ENCODE results near the gene PHF21B. TPM values are rescaled to one million over a fixed set of nuclear protein-coding genes. Genes with fewer than 3 reads are reported as not detected.
A peak's percentile ranks its signal among the peaks of the same experiment; 100 is the strongest.

The PHF21B gene
- total and polyA plus RNA-seq, 7 donors = 0.13 to 0.66 (median 0.28) TPM; not detected in 4

DNA sequence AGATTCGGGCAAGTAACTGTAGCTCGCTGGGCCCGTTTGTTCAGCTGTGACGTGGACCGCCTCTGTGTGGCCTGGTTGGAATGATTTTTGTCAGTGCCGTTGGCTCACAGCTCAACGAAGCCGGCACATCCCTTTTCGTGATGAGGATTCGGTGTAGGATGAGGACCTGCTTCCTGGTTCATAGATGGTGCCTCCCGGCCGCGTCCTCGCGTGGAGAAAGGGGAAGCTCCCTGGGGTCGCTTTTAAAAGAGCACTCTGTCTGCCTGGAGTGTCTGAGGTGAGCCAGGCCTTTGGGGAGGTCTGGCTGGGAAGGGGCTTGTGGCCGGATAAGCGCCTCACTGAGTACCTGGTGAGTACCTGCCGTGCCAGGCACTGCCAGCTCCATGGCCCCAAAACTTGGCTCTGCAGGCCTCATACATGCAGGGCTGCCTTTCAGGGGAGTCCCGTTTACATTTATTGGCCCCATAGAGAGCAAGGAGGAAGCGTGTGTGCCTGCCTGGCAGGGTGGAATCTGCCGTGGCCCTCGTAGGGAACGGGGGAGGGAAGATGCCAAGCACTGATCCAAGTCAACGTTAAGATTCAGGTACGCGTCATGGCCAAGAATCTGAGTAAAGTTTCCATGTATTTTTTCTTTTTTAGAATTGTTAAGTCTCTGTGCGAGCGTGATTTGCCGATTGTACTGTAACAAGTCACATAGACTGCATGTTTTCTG is 169.0 kb downstream of the PHF21B start:
- Histone ChIP-seq H3K4me3 (no peak overlapping the region), H3K9me3 (peaks cover 0 to 3% (median under 1%) of the 10 kb centered on the region in 4 donors), H3K4me1 (no peaks in the 10 kb centered on the region), H3K36me3 (no peaks in the 10 kb centered on the region), H3K27me3 (peaks cover 0 to 10% (median 0%) of the 10 kb centered on the region in 3 donors), H3K27ac (no peak overlapping the region)
- DNase-seq = no peak
- intact Hi-C loops (cut with DNase I) = no loop called here
- no peak for TF ChIP-seq POLR2A (IDR thresholded peaks at IDR 0.05)
- TF ChIP-seq, protein P1, sequence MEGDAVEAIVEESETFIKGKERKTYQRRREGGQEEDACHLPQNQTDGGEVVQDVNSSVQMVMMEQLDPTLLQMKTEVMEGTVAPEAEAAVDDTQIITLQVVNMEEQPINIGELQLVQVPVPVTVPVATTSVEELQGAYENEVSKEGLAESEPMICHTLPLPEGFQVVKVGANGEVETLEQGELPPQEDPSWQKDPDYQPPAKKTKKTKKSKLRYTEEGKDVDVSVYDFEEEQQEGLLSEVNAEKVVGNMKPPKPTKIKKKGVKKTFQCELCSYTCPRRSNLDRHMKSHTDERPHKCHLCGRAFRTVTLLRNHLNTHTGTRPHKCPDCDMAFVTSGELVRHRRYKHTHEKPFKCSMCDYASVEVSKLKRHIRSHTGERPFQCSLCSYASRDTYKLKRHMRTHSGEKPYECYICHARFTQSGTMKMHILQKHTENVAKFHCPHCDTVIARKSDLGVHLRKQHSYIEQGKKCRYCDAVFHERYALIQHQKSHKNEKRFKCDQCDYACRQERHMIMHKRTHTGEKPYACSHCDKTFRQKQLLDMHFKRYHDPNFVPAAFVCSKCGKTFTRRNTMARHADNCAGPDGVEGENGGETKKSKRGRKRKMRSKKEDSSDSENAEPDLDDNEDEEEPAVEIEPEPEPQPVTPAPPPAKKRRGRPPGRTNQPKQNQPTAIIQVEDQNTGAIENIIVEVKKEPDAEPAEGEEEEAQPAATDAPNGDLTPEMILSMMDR (IDR thresholded peaks at IDR 0.05) = no peak
- TF ChIP-seq POLR2AphosphoS5 (IDR thresholded peaks at IDR 0.05) = no peak
- no peak for TF ChIP-seq EP300 (IDR thresholded peaks at IDR 0.05)
- 78 to 86% methylated on average over 30 of the region's 30 CpGs for WGBS, 2 donors

DNA sequence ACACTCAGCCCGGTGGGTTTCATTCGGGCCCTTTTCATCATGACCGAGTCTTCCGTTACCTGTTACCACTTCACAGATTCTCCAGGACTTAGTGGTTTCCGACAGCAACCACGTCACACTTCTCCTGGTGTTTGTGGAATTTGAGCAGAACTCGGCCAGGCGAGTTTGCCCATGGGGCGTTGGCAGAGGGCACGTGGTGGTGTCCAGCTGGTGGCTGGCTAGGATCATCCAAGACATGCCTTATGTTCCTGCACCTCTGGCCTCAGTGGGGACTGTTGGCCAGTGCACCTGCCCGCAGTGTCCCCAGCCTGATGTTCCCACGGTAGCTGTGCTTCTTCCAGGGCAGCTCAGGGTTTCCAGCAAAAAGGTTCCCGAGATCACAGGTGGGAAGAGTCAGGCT is 170.1 kb downstream of the PHF21B start:
- intact Hi-C loops (cut with DNase I) = no loop called here
- Histone ChIP-seq H3K4me3 (no peak overlapping the region), H3K27me3 (peaks cover 0 to 10% (median 0%) of the 10 kb centered on the region in 3 donors), H3K9me3 (peaks cover 0 to 12% (median 4%) of the 10 kb centered on the region in 4 donors), H3K4me1 (no peaks in the 10 kb centered on the region), H3K36me3 (no peaks in the 10 kb centered on the region), H3K27ac (no peak overlapping the region)
- no peak for TF ChIP-seq POLR2AphosphoS5 (IDR thresholded peaks at IDR 0.05)
- no peak for TF ChIP-seq EP300 (IDR thresholded peaks at IDR 0.05)
- no peak for TF ChIP-seq POLR2A (IDR thresholded peaks at IDR 0.05)
- TF ChIP-seq, protein P1 (IDR thresholded peaks at IDR 0.05) = no peak
- 91 to 93% methylated on average over 13 of the region's 13 CpGs for WGBS, 2 donors
- DNase-seq = no peak

DNA sequence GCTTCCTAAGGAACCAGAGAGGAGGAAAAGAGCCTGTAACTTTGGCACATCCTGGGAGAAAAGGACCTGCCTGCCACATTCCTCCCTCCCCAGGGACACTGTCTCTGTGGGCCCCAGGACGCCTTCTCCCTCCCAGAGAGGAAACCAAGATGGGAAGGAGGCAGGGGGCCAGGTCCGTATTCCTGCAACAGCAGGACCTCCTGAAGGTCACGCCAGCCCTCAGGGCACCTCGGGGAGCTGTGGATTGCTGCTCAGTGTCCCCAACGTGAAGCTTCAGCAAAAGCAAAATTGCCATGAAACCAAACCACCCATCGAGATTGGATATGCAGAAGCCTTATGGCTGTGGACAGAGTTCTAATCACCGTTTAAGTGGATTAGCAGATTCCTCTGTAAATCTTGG is 170.7 kb downstream of the PHF21B start:
- H3K36me3 ChIP-seq = no peaks in the 10 kb centered on the region
- intact Hi-C loops (cut with DNase I) = no loop called here
- peaks cover 0 to 11% (median 4%) of the 10 kb centered on the region in 4 donors for H3K9me3 ChIP-seq
- 82 to 85% methylated on average over 7 of the region's 7 CpGs for WGBS, 2 donors
- H3K4me3 ChIP-seq = no peak overlapping the region
- TF ChIP-seq POLR2AphosphoS5 (IDR thresholded peaks at IDR 0.05) (no peak), POLR2A (IDR thresholded peaks at IDR 0.05) (no peak), EP300 (IDR thresholded peaks at IDR 0.05) (no peak)
- TF ChIP-seq, protein P1 (IDR thresholded peaks at IDR 0.05) = no peak
- H3K27ac ChIP-seq = no peak overlapping the region
- DNase-seq = no peak
- H3K4me1 ChIP-seq = no peaks in the 10 kb centered on the region
- H3K27me3 ChIP-seq = peaks cover 0 to 10% (median 0%) of the 10 kb centered on the region in 3 donors

DNA sequence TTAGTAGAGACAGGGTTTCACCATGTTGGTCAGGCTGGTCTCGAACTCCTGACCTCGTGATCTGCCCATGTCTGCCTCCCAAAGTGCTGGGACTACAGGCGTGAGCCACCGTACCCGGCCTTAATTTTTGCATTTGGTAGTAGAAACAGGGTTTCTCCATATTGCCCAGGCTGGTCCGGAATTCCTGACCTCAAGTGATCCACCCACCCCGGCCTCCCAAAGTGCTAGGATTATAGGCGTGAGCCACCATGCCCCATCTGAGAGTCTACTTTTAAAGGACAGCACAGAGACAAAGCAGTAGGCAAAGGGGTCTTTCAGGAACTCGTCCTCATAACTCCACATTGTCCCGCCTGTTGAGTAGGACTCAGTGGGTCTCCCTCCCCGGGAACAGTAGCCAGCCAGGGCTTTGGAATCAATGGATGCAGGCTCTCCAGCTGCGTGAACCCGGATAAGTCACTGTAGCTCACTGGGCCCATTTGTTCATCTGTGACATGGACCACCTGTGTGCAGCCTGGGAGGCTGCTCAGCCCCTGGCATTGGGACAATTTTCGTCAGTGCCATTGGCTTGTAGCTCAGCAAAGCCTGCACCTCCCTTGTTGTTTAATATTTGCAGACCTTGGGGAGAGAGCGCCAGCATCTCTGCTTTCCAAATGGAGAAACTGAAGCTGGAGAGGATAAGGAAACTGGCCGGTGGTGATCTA is 171.3 kb downstream of the PHF21B start:
- TF ChIP-seq, protein P1 (IDR thresholded peaks at IDR 0.05) = no peak
- TF ChIP-seq POLR2A (IDR thresholded peaks at IDR 0.05) (no peak), POLR2AphosphoS5 (IDR thresholded peaks at IDR 0.05) (peak in 2 of 4 donors; percentile 11 to 29), EP300 (IDR thresholded peaks at IDR 0.05) (no peak)

More for the DNA sequence above, 171.3 kb downstream of the PHF21B start:
- H3K4me1 ChIP-seq = no peaks in the 10 kb centered on the region
- intact Hi-C loops (cut with DNase I) = no loop called here
- H3K9me3 ChIP-seq = peaks cover 0 to 11% (median 4%) of the 10 kb centered on the region in 4 donors
- 81 to 86% methylated on average over 16 of the region's 16 CpGs for WGBS, 2 donors
- no peak for DNase-seq
- no peaks in the 10 kb centered on the region for H3K36me3 ChIP-seq
- H3K4me3 ChIP-seq = no peak overlapping the region
- no peak overlapping the region for H3K27ac ChIP-seq
- H3K27me3 ChIP-seq = peaks cover 0 to 10% (median 0%) of the 10 kb centered on the region in 3 donors

Measured in sigmoid colon (tissue), 7 donors.